Suprapubic skin (tissue), 4 donors: ENCODE data around the gene KY.

ENCODE experiments used
- EP300 ChIP-seq: sonication (generic); formaldehyde crosslinking; IDR thresholded peaks from one replicate; pipeline ENCODE4 v1.6.1; 2017; ENCODE audit warnings: antibody characterized with exemption
- POLR2A ChIP-seq, 2 donors: fragments of 450-650 bp; IDR thresholded peaks; one replicate each; pipeline ENCODE4 v1.6.1; 2017; ENCODE audit warnings: antibody characterized with exemption in 2 of 2, mild to moderate bottlenecking in 2 of 2, moderate library complexity in 2 of 2
- POLR2AphosphoS5 ChIP-seq, 3 donors: sonication (generic); formaldehyde crosslinking; IDR thresholded peaks; one replicate each; pipeline ENCODE4 v1.6.1; 2017; ENCODE audit warnings: antibody characterized with exemption in 3 of 3
- TF ChIP-seq, protein P1 (sequence below), 2 donors: fragments of 200-600 bp in 1 of 2; fragments of 450-650 bp in 1 of 2; sonication (generic) in 1 of 2; IDR thresholded peaks; one replicate each; pipeline ENCODE4 v1.5.1; 2016 to 2019; ENCODE audit warnings: antibody characterized with exemption in 2 of 2, mild to moderate bottlenecking in 1 of 2, moderate library complexity in 1 of 2

DNA sequence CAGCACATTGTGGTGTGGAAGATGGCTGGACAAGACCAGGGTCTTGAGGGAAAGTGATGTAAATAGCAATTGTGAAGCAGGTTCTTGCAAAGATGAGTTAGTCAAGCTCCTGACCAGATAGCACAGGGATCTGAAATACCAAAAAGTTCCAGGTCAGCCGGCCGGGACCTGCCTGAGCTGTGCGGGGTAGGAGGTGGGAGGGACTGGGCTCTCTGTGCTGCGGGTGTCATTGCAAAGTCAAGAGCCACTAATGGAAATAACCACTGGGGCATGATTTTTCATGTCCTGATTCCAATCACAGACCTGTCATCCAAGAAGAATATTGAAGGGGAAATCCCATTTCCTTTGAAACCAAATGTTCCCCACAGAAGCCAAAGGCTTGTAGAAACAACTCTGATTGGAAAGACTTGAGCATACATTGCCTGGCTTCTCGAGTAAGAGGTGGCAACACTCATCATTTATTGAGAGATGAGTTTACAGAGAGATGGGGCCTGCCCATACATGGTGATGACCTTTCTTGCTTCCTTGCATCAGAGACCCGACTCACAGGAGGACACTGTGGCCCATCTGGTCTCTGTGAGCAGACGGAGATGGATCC, 44.2 kb upstream of the KY start:
- TF ChIP-seq POLR2A (IDR thresholded peaks at IDR 0.05) (no peak), POLR2AphosphoS5 (IDR thresholded peaks at IDR 0.05) (no peak), EP300 (no peak)
- TF ChIP-seq, protein P1, sequence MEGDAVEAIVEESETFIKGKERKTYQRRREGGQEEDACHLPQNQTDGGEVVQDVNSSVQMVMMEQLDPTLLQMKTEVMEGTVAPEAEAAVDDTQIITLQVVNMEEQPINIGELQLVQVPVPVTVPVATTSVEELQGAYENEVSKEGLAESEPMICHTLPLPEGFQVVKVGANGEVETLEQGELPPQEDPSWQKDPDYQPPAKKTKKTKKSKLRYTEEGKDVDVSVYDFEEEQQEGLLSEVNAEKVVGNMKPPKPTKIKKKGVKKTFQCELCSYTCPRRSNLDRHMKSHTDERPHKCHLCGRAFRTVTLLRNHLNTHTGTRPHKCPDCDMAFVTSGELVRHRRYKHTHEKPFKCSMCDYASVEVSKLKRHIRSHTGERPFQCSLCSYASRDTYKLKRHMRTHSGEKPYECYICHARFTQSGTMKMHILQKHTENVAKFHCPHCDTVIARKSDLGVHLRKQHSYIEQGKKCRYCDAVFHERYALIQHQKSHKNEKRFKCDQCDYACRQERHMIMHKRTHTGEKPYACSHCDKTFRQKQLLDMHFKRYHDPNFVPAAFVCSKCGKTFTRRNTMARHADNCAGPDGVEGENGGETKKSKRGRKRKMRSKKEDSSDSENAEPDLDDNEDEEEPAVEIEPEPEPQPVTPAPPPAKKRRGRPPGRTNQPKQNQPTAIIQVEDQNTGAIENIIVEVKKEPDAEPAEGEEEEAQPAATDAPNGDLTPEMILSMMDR (IDR thresholded peaks at IDR 0.05), result no peak
